ENCODE data around the gene CBLN1. TPM values are rescaled to one million over a fixed set of nuclear protein-coding genes. Genes with fewer than 3 reads are reported as not detected.

The CBLN1 gene
- total RNA-seq = not detected

DNA sequence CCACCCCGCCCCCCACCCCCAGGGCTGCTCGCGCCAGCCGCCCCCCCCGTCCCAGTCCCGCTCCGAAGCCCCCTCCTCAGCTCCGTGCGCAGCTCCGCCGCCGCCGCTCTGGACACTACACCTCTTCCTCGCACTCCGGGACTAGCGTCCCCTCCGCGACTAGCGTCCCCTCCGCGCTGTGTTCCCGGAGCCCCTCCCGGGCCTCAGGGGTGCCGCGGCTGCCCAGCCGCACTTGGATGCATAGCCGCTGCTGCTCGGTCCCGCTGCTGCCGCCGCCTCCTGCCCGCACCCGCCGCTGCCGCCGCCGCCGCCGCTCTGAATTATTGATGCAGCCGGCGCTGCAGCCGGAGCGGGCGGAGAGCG is at the start of gene CBLN1:
TSS of gene CBLN1 (minus strand) at position 359 of the 363 bp plus-strand sequence. CDS start 373 bp downstream, outside the sequence.
- ChIA-PET CTCF (no interaction called here), POLR2A (no interaction called here)
- H3K27me3 Mint-ChIP-seq (ENCODE audit: low read depth) = peaks cover 69% of the 10 kb centered on the region
- H3K9me3 Mint-ChIP-seq (ENCODE audit: insufficient read depth) = no peaks in the 10 kb centered on the region
- ATAC-seq (peak; percentile 21), DNase-seq (no peak)
- H3K36me3 Mint-ChIP-seq (ENCODE audit: low read depth) = peaks cover 4% of the 10 kb centered on the region
- H3K4me3 Mint-ChIP-seq = peak within 1 kb of the TSS; percentile 52
- peaks cover 5% of the 10 kb centered on the region for H3K4me1 Mint-ChIP-seq (ENCODE audit: low read depth)
- H3K27ac Mint-ChIP-seq = peak within 1 kb of the TSS; percentile 3

DNA sequence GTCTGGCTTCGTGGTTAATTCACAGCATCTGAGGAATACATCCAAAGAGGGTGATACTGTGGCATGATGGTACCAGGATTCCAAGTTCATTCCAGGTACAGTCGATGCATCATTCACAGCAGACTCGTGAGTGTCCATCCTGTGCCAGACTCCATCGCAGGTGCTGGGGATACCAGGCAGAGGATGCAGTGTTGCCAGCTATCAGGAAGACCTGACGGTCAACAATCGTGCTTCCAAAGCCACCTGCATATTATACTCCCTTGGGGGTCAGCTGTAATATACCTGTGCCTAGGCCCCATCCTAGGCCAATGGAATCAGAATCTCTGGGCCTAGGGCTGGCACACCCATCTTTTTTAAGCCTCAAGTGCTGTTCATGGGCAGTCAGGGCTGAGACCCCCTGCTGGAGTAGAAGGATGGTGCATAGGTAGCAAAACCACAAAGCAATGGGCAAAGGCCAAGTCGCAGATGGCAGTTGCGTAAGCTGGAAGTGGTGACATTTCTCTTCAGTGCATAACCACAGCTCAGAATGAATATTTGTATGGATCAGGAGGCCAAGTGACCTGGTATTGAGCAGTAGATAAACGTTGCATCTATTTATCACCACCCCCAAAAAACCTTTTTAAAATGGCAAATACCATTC is 49.0 kb upstream of the CBLN1 start:
- DNase-seq (no peak), ATAC-seq (no peak)
- no peaks in the 10 kb centered on the region for H3K36me3 Mint-ChIP-seq (ENCODE audit: low read depth)
- H3K27ac Mint-ChIP-seq = no peak overlapping the region
- ChIA-PET POLR2A (no interaction called here), CTCF (no interaction called here)
- H3K4me1 Mint-ChIP-seq (ENCODE audit: low read depth) = no peaks in the 10 kb centered on the region
- no peak overlapping the region for H3K4me3 Mint-ChIP-seq
- no peaks in the 10 kb centered on the region for H3K9me3 Mint-ChIP-seq (ENCODE audit: insufficient read depth)
- H3K27me3 Mint-ChIP-seq (ENCODE audit: low read depth) = no peaks in the 10 kb centered on the region

DNA sequence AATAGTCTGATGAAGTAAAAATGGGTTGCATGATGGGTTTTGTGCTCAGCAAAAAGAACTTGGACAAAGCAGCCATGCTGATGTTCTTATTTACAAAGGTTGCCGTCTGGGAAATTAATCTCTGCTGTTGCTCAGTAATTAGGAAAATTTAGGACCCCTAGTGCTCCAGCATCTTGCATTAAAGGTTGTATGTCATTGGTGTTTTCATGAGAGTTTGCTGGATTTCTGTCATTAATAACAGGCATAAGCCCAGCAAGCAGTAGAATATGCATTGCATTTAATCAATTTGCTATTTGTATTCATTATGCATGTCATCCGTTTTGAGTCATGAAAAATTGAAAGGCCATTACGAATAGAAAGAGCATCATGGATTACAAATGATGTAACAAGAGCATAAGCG is 46.7 kb upstream of the CBLN1 start:
- DNase-seq = no peak
- Mint-ChIP-seq H3K36me3 (ENCODE audit: low read depth) (no peaks in the 10 kb centered on the region), H3K9me3 (ENCODE audit: insufficient read depth) (no peaks in the 10 kb centered on the region), H3K4me1 (ENCODE audit: low read depth) (no peaks in the 10 kb centered on the region), H3K27ac (no peak overlapping the region), H3K27me3 (ENCODE audit: low read depth) (no peaks in the 10 kb centered on the region), H3K4me3 (no peak overlapping the region)
- CTCF ChIA-PET = no interaction called here
- POLR2A ChIA-PET = no interaction called here
- no peak for ATAC-seq

- POLR2A ChIA-PET = no interaction called here
- Mint-ChIP-seq H3K9me3 (ENCODE audit: insufficient read depth) (no peaks in the 10 kb centered on the region), H3K27ac (no peak overlapping the region), H3K4me1 (ENCODE audit: low read depth) (no peaks in the 10 kb centered on the region), H3K36me3 (ENCODE audit: low read depth) (no peaks in the 10 kb centered on the region), H3K4me3 (no peak overlapping the region), H3K27me3 (ENCODE audit: low read depth) (no peaks in the 10 kb centered on the region)
- CTCF ChIA-PET = no interaction called here
- DNase-seq = no peak
- ATAC-seq = no peak
Observed at GRCh38 chr16:49327466-49327865, 45.8 kb upstream of the CBLN1 start.

DNA sequence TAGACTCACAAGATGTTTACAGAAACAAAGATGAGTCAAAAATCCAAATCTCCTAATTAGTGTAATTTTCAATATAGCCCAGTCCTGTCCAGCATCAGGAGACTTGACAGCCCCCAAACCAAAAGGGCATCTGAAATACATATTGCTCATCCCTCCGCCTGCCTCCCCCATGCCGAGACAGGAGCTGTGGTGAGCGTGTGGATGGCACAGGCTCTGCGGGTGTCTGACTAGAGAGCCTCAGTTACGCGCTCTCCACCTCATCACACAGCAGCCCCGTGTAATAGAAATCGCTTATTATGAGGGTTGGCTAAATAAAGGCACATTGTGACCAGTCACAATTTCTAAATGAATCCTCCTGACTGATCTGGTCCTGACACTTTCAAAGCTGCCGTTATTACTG is 43.1 kb upstream of the CBLN1 start:
- no peaks in the 10 kb centered on the region for H3K4me1 Mint-ChIP-seq (ENCODE audit: low read depth)
- CTCF ChIA-PET = no interaction called here
- no peak overlapping the region for H3K27ac Mint-ChIP-seq
- H3K27me3 Mint-ChIP-seq (ENCODE audit: low read depth) = no peaks in the 10 kb centered on the region
- ATAC-seq = no peak
- H3K4me3 Mint-ChIP-seq = no peak overlapping the region
- POLR2A ChIA-PET = no interaction called here
- H3K36me3 Mint-ChIP-seq (ENCODE audit: low read depth) = no peaks in the 10 kb centered on the region
- H3K9me3 Mint-ChIP-seq (ENCODE audit: insufficient read depth) = no peaks in the 10 kb centered on the region
- no peak for DNase-seq

- Mint-ChIP-seq H3K4me3 (no peak overlapping the region), H3K4me1 (ENCODE audit: low read depth) (no peaks in the 10 kb centered on the region), H3K36me3 (ENCODE audit: low read depth) (no peaks in the 10 kb centered on the region), H3K27me3 (ENCODE audit: low read depth) (no peaks in the 10 kb centered on the region), H3K27ac (no peak overlapping the region), H3K9me3 (ENCODE audit: insufficient read depth) (no peaks in the 10 kb centered on the region)
- ChIA-PET CTCF (no interaction called here), POLR2A (no interaction called here)
- DNase-seq (no peak), ATAC-seq (no peak)
Observed at GRCh38 chr16:49315602-49316001, 34.0 kb upstream of the CBLN1 start.

- POLR2A ChIA-PET = interaction anchor here (0.6 kb wide), 1 partner anchor 611 kb away, joined by 3 read pairs; no protein-coding TSS in a partner anchor
- no peak overlapping the region for H3K4me3 Mint-ChIP-seq
- ATAC-seq (no peak), DNase-seq (no peak)
- H3K27me3 Mint-ChIP-seq (ENCODE audit: low read depth) = no peaks in the 10 kb centered on the region
- CTCF ChIA-PET = no interaction called here
- no peaks in the 10 kb centered on the region for H3K9me3 Mint-ChIP-seq (ENCODE audit: insufficient read depth)
- H3K27ac Mint-ChIP-seq = no peak overlapping the region
- H3K4me1 Mint-ChIP-seq (ENCODE audit: low read depth) = no peaks in the 10 kb centered on the region
- no peaks in the 10 kb centered on the region for H3K36me3 Mint-ChIP-seq (ENCODE audit: low read depth)
Observed at GRCh38 chr16:49312389-49312985, 30.8 kb upstream of the CBLN1 start.

DNA sequence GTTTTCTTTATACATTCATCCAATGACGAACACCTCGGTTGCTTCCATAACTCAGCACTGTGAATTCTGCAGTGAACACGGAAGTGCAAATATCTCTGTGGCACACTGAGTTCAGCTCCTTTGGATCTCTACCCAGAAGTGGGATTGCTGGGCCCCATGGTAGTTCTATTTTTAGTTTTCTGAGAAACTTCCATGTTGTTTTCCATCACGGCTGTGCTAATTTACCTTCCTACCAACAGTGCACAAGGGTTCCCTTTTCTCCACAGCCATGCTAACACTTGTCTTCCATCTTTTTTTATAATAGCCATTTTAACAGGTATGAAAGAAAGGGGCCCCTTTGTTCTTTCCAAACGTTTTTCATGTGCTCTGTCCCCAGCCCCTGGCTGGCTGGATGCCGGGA is 30.2 kb upstream of the CBLN1 start:
- H3K27me3 Mint-ChIP-seq (ENCODE audit: low read depth) = no peaks in the 10 kb centered on the region
- no peak overlapping the region for H3K4me3 Mint-ChIP-seq
- ChIA-PET CTCF (no interaction called here), POLR2A (no interaction called here)
- no peaks in the 10 kb centered on the region for H3K9me3 Mint-ChIP-seq (ENCODE audit: insufficient read depth)
- H3K36me3 Mint-ChIP-seq (ENCODE audit: low read depth) = no peaks in the 10 kb centered on the region
- no peak for DNase-seq
- ATAC-seq = no peak
- H3K27ac Mint-ChIP-seq = no peak overlapping the region
- no peaks in the 10 kb centered on the region for H3K4me1 Mint-ChIP-seq (ENCODE audit: low read depth)

- ATAC-seq (no peak), DNase-seq (no peak)
- Mint-ChIP-seq H3K4me1 (ENCODE audit: low read depth) (no peaks in the 10 kb centered on the region), H3K9me3 (ENCODE audit: insufficient read depth) (no peaks in the 10 kb centered on the region), H3K27ac (no peak overlapping the region), H3K27me3 (ENCODE audit: low read depth) (no peaks in the 10 kb centered on the region), H3K36me3 (ENCODE audit: low read depth) (no peaks in the 10 kb centered on the region), H3K4me3 (no peak overlapping the region)
- ChIA-PET CTCF (no interaction called here), POLR2A (no interaction called here)
Observed at GRCh38 chr16:49307176-49307575, 25.5 kb upstream of the CBLN1 start.

- no peaks in the 10 kb centered on the region for H3K36me3 Mint-ChIP-seq (ENCODE audit: low read depth)
- no peaks in the 10 kb centered on the region for H3K9me3 Mint-ChIP-seq (ENCODE audit: insufficient read depth)
- ChIA-PET CTCF (no interaction called here), POLR2A (no interaction called here)
- H3K4me1 Mint-ChIP-seq (ENCODE audit: low read depth) = no peaks in the 10 kb centered on the region
- ATAC-seq (no peak), DNase-seq (no peak)
- no peak overlapping the region for H3K4me3 Mint-ChIP-seq
- H3K27ac Mint-ChIP-seq = no peak overlapping the region
- H3K27me3 Mint-ChIP-seq (ENCODE audit: low read depth) = no peaks in the 10 kb centered on the region
Observed at GRCh38 chr16:49305406-49305805, 23.8 kb upstream of the CBLN1 start.

DNA sequence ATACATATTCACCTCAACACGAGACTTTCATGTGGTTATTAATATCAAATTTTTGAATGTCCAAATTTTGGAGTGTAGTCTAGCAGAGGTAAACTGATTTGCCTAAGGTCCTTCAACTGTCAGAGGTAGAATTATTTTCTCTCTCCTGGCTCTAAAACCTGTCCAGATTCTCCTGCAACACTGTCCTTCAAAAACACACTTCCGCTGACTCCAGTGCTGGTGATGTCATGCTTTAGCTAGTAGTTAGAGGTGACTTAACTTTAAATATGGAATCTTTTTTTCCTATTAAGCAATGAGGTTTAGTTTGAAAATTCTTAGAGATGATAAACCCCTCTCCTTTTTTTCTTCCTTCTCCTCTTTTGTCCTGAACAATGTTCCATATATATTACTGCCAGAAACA is 10.8 kb upstream of the CBLN1 start:
- DNase-seq (no peak), ATAC-seq (no peak)
- Mint-ChIP-seq H3K27me3 (ENCODE audit: low read depth) (peaks cover 3% of the 10 kb centered on the region), H3K9me3 (ENCODE audit: insufficient read depth) (no peaks in the 10 kb centered on the region), H3K4me1 (ENCODE audit: low read depth) (no peaks in the 10 kb centered on the region), H3K27ac (no peak overlapping the region), H3K4me3 (no peak overlapping the region), H3K36me3 (ENCODE audit: low read depth) (no peaks in the 10 kb centered on the region)
- CTCF ChIA-PET = no interaction called here
- POLR2A ChIA-PET = no interaction called here

GRCh38 chr16:49287572-49287971 is 5.9 kb upstream of the CBLN1 start:
- CTCF ChIA-PET = no interaction called here
- POLR2A ChIA-PET = no interaction called here
- H3K27ac Mint-ChIP-seq = no peak overlapping the region
- H3K4me3 Mint-ChIP-seq = no peak overlapping the region
- H3K27me3 Mint-ChIP-seq (ENCODE audit: low read depth) = peaks cover 29% of the 10 kb centered on the region
- no peaks in the 10 kb centered on the region for H3K9me3 Mint-ChIP-seq (ENCODE audit: insufficient read depth)
- DNase-seq = no peak
- peaks cover 2% of the 10 kb centered on the region for H3K4me1 Mint-ChIP-seq (ENCODE audit: low read depth)
- peaks cover 2% of the 10 kb centered on the region for H3K36me3 Mint-ChIP-seq (ENCODE audit: low read depth)
- ATAC-seq = no peak

GRCh38 chr16:49284962-49285361 is 3.3 kb upstream of the CBLN1 start:
- Mint-ChIP-seq H3K4me1 (ENCODE audit: low read depth) (peaks cover 5% of the 10 kb centered on the region), H3K36me3 (ENCODE audit: low read depth) (peaks cover 4% of the 10 kb centered on the region), H3K4me3 (no peak overlapping the region), H3K27me3 (ENCODE audit: low read depth) (peaks cover 43% of the 10 kb centered on the region), H3K9me3 (ENCODE audit: insufficient read depth) (no peaks in the 10 kb centered on the region), H3K27ac (no peak overlapping the region)
- DNase-seq (no peak), ATAC-seq (no peak)
- POLR2A ChIA-PET = no interaction called here
- CTCF ChIA-PET = no interaction called here

Data from activated CD8-positive, alpha-beta T cell treated with anti-CD3 and anti-CD28 coated beads, Interleukin-2, amount 10 ng/mL, durations not matched to agents 7 days and 5 days (primary cell).